Middle frontal gyrus (tissue), 1 donor: Measurements from ENCODE around the gene TRIM43B.
"Not testable (repeated sequence)": the region's sequence is repeated elsewhere in the genome, so short reads cannot be mapped to it uniquely, and the experiment has no call there.

ENCODE experiments used
- DNase-seq: peaks from one replicate; pipeline ENCODE4 v3.0.0-alpha.2; 2015; ENCODE audit warnings: low spot score; ENCODE audit errors: extremely low spot score

The TRIM43B gene

GRCh38 chr2:95433973-95434372 lies 50.6 kb downstream of the TRIM43B start:
- not testable (repeated sequence) for DNase-seq

GRCh38 chr2:95433373-95433772 lies 51.2 kb downstream of the TRIM43B start:
- DNase-seq = not testable (repeated sequence)

DNA sequence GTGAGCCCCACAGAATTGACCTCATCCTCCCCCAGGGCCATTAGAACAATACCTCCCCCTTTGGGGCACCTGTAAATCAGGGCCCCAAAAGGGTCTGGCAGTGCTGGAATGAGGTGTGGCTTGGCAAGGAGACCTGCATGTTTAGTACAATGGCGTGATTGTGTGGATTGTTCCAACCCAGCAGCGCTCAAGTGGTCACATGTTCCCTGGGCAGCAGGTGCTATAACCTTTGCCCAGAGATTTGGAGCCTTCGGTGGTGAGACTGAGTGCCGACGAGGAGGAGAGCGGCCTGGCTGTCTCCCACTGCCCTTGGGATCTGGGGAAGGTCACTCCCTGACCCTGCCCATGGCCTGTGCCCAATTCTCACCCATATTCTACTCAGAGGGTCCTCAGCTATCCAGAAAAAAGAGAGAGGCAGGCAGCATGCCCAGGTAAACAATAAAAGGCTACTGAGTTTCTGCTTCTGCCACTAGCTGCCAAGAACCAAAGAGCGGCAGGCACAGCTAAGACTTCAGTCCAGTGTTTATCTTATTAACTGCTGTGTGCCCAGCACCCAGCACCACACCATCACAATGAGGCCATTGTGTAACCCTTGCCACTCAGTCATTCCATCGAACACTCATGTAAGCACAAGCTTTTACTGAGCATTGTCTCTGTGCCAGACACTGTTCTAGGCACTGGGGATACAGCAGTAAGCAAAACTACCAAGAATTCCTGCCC lies 54.6 kb downstream of the TRIM43B start:
- DNase-seq = not testable (repeated sequence)

DNA sequence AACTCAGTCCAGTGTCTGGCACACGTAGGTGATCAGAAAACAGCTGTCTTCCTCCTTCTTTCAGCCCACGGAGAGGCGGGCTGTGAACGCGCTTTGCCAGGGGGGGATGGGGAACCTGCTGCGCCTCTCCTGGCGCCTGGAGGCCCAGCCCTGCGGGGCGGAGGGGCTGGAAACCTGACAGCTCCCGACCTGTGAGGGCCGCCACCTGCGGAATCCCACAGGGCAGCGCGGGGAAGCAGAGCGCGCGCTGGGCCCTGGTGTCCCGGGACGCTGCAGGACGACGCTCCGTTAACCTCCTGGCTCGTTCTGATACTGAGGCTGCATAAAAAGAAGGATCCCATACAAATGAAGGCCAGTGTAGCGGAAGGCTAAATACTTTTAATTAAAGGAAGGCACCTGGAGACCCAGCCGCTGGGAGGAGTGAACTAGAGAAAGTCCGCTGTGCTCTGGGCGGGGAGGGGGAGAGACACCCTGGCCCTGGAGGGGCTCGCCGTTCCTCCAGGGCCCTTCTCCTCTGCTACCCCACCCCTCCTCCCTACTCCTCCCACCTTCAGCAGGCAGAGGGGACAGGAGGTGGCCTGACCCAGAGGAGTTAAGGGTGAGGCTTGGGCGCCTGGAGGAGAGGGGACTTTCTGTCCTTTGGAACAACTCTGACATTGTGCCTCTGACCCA lies 57.2 kb downstream of the TRIM43B start:
- not testable (repeated sequence) for DNase-seq
